Trophoblast cell (in vitro differentiated cells and primary cell): ENCODE data around the gene CREB3L4.

Experiments
- DNase-seq, 2 donors: peaks; one replicate each; pipeline ENCODE4 v3.0.0-alpha.2; 2016
- H2AFZ ChIP-seq: 2 replicates; pipeline ENCODE4 v1.6.1; 2013; ENCODE audit warnings: low read length, moderate library complexity, mild to moderate bottlenecking; ENCODE audit not compliant: insufficient read depth, poor library complexity
- H2AK5ac ChIP-seq: 2 replicates; pipeline ENCODE4 v1.6.1; 2013; ENCODE audit warnings: mild to moderate bottlenecking, low read length
- H2BK120ac ChIP-seq: 2 replicates; pipeline ENCODE4 v1.6.1; 2013; ENCODE audit warnings: low read length, mild to moderate bottlenecking, moderate library complexity; ENCODE audit not compliant: insufficient read depth, poor library complexity
- H2BK12ac ChIP-seq: 2 replicates; pipeline ENCODE4 v1.6.1; 2013; ENCODE audit warnings: mild to moderate bottlenecking, low read length, moderate library complexity
- H2BK5ac ChIP-seq: 2 replicates; pipeline ENCODE4 v1.6.1; 2013; ENCODE audit warnings: low read length, low read depth, moderate library complexity, mild to moderate bottlenecking; ENCODE audit not compliant: poor library complexity
- H3K14ac ChIP-seq: 2 replicates; pipeline ENCODE4 v1.6.1; 2013; ENCODE audit warnings: mild to moderate bottlenecking, low read length
- H3K18ac ChIP-seq: 2 replicates; pipeline ENCODE4 v1.6.1; 2013; ENCODE audit warnings: mild to moderate bottlenecking, low read length
- H3K23ac ChIP-seq: 2 replicates; pipeline ENCODE4 v1.6.1; 2013; ENCODE audit warnings: low read length
- H3K27ac ChIP-seq: 2 replicates; pipeline ENCODE4 v1.5.1; 2013; ENCODE audit warnings: low read depth, mild to moderate bottlenecking, inconsistent platforms, low read length, moderate library complexity
- H3K27me3 ChIP-seq: 2 replicates; pipeline ENCODE4 v1.6.1; 2013; ENCODE audit warnings: inconsistent platforms, mild to moderate bottlenecking, low read length, moderate library complexity; ENCODE audit not compliant: insufficient read depth
- H3K36me3 ChIP-seq, 2 experiments: 1 replicate in 1 of 2; 2 replicates in 1 of 2; pipeline ENCODE4 v1.6.1; 2013; ENCODE audit warnings: low read length in 2 of 2, mild to moderate bottlenecking in 2 of 2, moderate library complexity in 1 of 2; ENCODE audit not compliant: insufficient read depth in 2 of 2, control insufficient read depth in 1 of 2
- H3K4ac ChIP-seq: 2 replicates; pipeline ENCODE4 v1.6.1; 2013; ENCODE audit warnings: low read depth, mild to moderate bottlenecking, low read length, moderate library complexity
- H3K4me1 ChIP-seq, 2 experiments: 1 replicate in 1 of 2; 2 replicates in 1 of 2; pipeline ENCODE4 v1.6.1; 2013; ENCODE audit warnings: low read length in 2 of 2, mild to moderate bottlenecking in 2 of 2, moderate library complexity in 1 of 2; ENCODE audit not compliant: insufficient read depth in 2 of 2, control insufficient read depth in 1 of 2
- H3K4me2 ChIP-seq: 2 replicates; pipeline ENCODE4 v1.6.1; 2013; ENCODE audit warnings: inconsistent platforms, mild to moderate bottlenecking, low read length, moderate library complexity
- H3K4me3 ChIP-seq: 2 replicates; pipeline ENCODE4 v1.5.1; 2013; ENCODE audit warnings: mild to moderate bottlenecking, low read depth, low read length, inconsistent platforms
- H3K79me1 ChIP-seq: one replicate; pipeline ENCODE4 v1.6.1; 2013; ENCODE audit warnings: low read length
- H3K79me2 ChIP-seq: 2 replicates; pipeline ENCODE4 v1.6.1; 2013; ENCODE audit warnings: low read length, mild to moderate bottlenecking; ENCODE audit not compliant: control insufficient read depth, insufficient read depth, poor library complexity
- H3K9ac ChIP-seq: 2 replicates; pipeline ENCODE4 v1.6.1; 2013; ENCODE audit warnings: mild to moderate bottlenecking, low read length
- H3K9me3 ChIP-seq: 2 replicates; pipeline ENCODE4 v1.6.1; 2013; ENCODE audit warnings: low read depth, mild to moderate bottlenecking, control low read depth, inconsistent platforms, low read length; ENCODE audit not compliant: insufficient read depth
- H4K12ac ChIP-seq: 2 replicates; pipeline ENCODE4 v1.6.1; 2013; ENCODE audit warnings: low read depth, mild to moderate bottlenecking, low read length, moderate library complexity
- H4K8ac ChIP-seq: 2 replicates; pipeline ENCODE4 v1.6.1; 2013; ENCODE audit warnings: low read depth, mild to moderate bottlenecking, low read length, moderate library complexity
- H4K91ac ChIP-seq: one replicate; pipeline ENCODE4 v1.6.1; 2013; ENCODE audit warnings: low read depth, mild to moderate bottlenecking, low read length, moderate library complexity
- WGBS: extraction: QIAGEN DNeasy Blood & Tissue Kit; methylation state at CpG from one replicate; pipeline ENCODE4 v1.1.7; 2013; ENCODE audit warnings: missing lambda C conversion rate; ENCODE audit not compliant: insufficient read length, insufficient coverage; ENCODE audit errors: extremely low coverage; 5-methylcytosine and 5-hydroxymethylcytosine counted together

The CREB3L4 gene

DNA sequence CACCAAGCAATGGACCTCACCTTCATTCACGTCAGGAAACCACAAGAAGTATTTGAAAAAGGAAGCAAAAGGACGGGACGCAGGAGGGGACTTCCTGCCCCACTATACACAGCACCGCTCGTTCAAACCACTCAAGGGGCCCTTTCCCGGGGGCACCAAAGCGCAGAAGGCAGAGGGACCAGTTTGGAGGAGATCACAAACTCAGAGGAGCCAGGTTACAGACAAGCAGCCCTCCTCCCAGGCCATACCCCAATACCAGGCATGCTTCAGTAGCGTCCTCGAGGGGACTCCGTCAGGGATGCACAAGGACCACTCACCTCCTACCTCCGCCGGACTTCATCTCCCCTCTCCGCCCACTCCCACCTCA, 10.0 kb upstream of the CREB3L4 start:
- WGBS = no CpG with 5 or more reads among the region's 13 CpGs
- H3K36me3 ChIP-seq = peaks cover 29 to 39% of the 10 kb centered on the region in 2 experiments
- H4K91ac ChIP-seq = peak overlapping the region; percentile 94
- no peaks in the 10 kb centered on the region for H3K27me3 ChIP-seq
- H3K9me3 ChIP-seq = no peaks in the 10 kb centered on the region
- H3K4me3 ChIP-seq = peak overlapping the region; percentile 92
- DNase-seq = peak in 1 of 2 donors; percentile 8
- H2BK12ac ChIP-seq = no peak overlapping the region
- peaks cover 15 to 17% of the 10 kb centered on the region in 2 experiments for H3K4me1 ChIP-seq
- peaks cover 15% of the 10 kb centered on the region for H3K79me1 ChIP-seq
- H2BK5ac ChIP-seq = peak overlapping the region; percentile 51
- peak overlapping the region; percentile 42 for H2AK5ac ChIP-seq
- H3K18ac ChIP-seq = peak overlapping the region; percentile 77
- H4K12ac ChIP-seq = peak overlapping the region; percentile 82
- peak overlapping the region; percentile 81 for H3K27ac ChIP-seq
- peak overlapping the region; percentile 87 for H4K8ac ChIP-seq
- H3K9ac ChIP-seq = peak overlapping the region; percentile 93
- H2AFZ ChIP-seq = peak overlapping the region; percentile 61
- peak overlapping the region; percentile 99 for H3K4me2 ChIP-seq
- peaks cover 27% of the 10 kb centered on the region for H3K79me2 ChIP-seq
- peak overlapping the region; percentile 92 for H3K4ac ChIP-seq
- H3K14ac ChIP-seq = peak overlapping the region; percentile 90
- peak overlapping the region; percentile 0 for H3K23ac ChIP-seq
- H2BK120ac ChIP-seq = no peak overlapping the region

GRCh38 chr1:153958111-153958960, 9.4 kb upstream of the CREB3L4 start, which contains the start of gene CRTC2:
Gene CRTC2 (minus strand): TSS chr1:153958612. CDS start chr1:153958497, 115 bp downstream.
- Histone ChIP-seq H3K27me3 (no peaks in the 10 kb centered on the region), H3K18ac (peak within 1 kb of the TSS; percentile 77), H3K9ac (peak within 1 kb of the TSS; percentile 93), H3K4me3 (peak within 1 kb of the TSS; percentile 92), H3K9me3 (no peaks in the 10 kb centered on the region), H3K4me1 (peaks cover 15 to 17% of the 10 kb centered on the region in 2 experiments), H2BK12ac (no peak within 1 kb of the TSS), H3K79me2 (peaks cover 33% of the 10 kb centered on the region), H2BK120ac (peak within 1 kb of the TSS; percentile 62), H3K14ac (peak within 1 kb of the TSS; percentile 90), H2AFZ (peak within 1 kb of the TSS; percentile 61), H4K12ac (peak within 1 kb of the TSS; percentile 82), H3K23ac (peak within 1 kb of the TSS; percentile 0), H2BK5ac (peak within 1 kb of the TSS; percentile 84), H4K8ac (peak within 1 kb of the TSS; percentile 87), H3K36me3 (peaks cover 25 to 36% of the 10 kb centered on the region in 2 experiments), H2AK5ac (peak within 1 kb of the TSS; percentile 42), H4K91ac (peak within 1 kb of the TSS; percentile 94), H3K4ac (peak within 1 kb of the TSS; percentile 92), H3K27ac (peak within 1 kb of the TSS; percentile 81), H3K79me1 (peaks cover 21% of the 10 kb centered on the region), H3K4me2 (peak within 1 kb of the TSS; percentile 99)
- no CpG with 5 or more reads among the region's 75 CpGs for WGBS
- DNase-seq = peak; percentile 98 to 99

DNA sequence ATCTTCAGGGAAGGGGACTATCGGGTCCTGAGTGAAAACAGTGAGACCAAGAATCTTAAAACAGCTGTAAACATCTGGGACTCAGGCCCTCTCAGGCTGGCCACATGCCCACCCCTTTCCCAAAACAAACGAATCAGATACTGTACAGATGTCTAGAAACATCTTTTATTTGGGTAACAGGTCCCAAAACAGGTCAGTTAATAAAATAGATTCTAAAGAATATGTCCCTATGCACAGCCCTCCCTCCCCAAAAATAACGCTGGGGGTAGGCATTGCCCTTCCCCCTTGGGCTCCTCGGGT, 8.8 kb upstream of the CREB3L4 start:
- H3K4me3 ChIP-seq = no peak overlapping the region
- H3K4me1 ChIP-seq = peaks cover 15 to 17% of the 10 kb centered on the region in 2 experiments
- H2AK5ac ChIP-seq = no peak overlapping the region
- no peak overlapping the region for H2BK5ac ChIP-seq
- no peak overlapping the region for H2AFZ ChIP-seq
- no peak overlapping the region for H3K27ac ChIP-seq
- H2BK120ac ChIP-seq = no peak overlapping the region
- no peak overlapping the region for H2BK12ac ChIP-seq
- H3K79me2 ChIP-seq = peaks cover 33% of the 10 kb centered on the region
- peak overlapping the region; percentile 43 for H3K4me2 ChIP-seq
- no peak overlapping the region for H3K9ac ChIP-seq
- H3K36me3 ChIP-seq = peaks cover 22 to 31% of the 10 kb centered on the region in 2 experiments
- H3K18ac ChIP-seq = no peak overlapping the region
- H4K12ac ChIP-seq = no peak overlapping the region
- H3K9me3 ChIP-seq = no peaks in the 10 kb centered on the region
- WGBS = no CpG with 5 or more reads among the region's 4 CpGs
- DNase-seq = peak in 1 of 2 donors; percentile 5
- no peak overlapping the region for H3K23ac ChIP-seq
- H4K91ac ChIP-seq = no peak overlapping the region
- H3K14ac ChIP-seq = no peak overlapping the region
- H3K27me3 ChIP-seq = no peaks in the 10 kb centered on the region
- no peak overlapping the region for H4K8ac ChIP-seq
- no peak overlapping the region for H3K4ac ChIP-seq
- peaks cover 24% of the 10 kb centered on the region for H3K79me1 ChIP-seq

- H3K27me3 ChIP-seq = no peaks in the 10 kb centered on the region
- H3K27ac ChIP-seq = no peak overlapping the region
- no CpG with 5 or more reads among the region's 3 CpGs for WGBS
- H2AFZ ChIP-seq = no peak overlapping the region
- H3K79me1 ChIP-seq = peaks cover 28% of the 10 kb centered on the region
- peaks cover 15 to 17% of the 10 kb centered on the region in 2 experiments for H3K4me1 ChIP-seq
- no peak overlapping the region for H4K12ac ChIP-seq
- DNase-seq = no peak
- H4K8ac ChIP-seq = no peak overlapping the region
- no peak overlapping the region for H2BK5ac ChIP-seq
- H3K4ac ChIP-seq = no peak overlapping the region
- no peak overlapping the region for H3K14ac ChIP-seq
- no peak overlapping the region for H4K91ac ChIP-seq
- H2BK120ac ChIP-seq = no peak overlapping the region
- peaks cover 33% of the 10 kb centered on the region for H3K79me2 ChIP-seq
- H3K4me2 ChIP-seq = no peak overlapping the region
- no peaks in the 10 kb centered on the region for H3K9me3 ChIP-seq
- H3K9ac ChIP-seq = no peak overlapping the region
- no peak overlapping the region for H3K4me3 ChIP-seq
- H2BK12ac ChIP-seq = no peak overlapping the region
- H3K36me3 ChIP-seq = peaks cover 19 to 28% of the 10 kb centered on the region in 2 experiments
- no peak overlapping the region for H3K18ac ChIP-seq
- H2AK5ac ChIP-seq = no peak overlapping the region
- H3K23ac ChIP-seq = no peak overlapping the region
Measured at GRCh38 chr1:153959454-153959853, 8.2 kb upstream of the CREB3L4 start.
